NCI-H2081 (cell line): Measurements from ENCODE around the gene IGIP.
A peak's percentile ranks its signal among the peaks of the same experiment; 100 is the strongest.

ENCODE experiments used
- DNase-seq, 2 experiments: peaks; one replicate each; lab custom pipeline; 2025; lab: John Stamatoyannopoulos, UW

IGIP gene

GRCh38 chr5:140111859-140112551, 13.7 kb upstream of the IGIP start:
- no peak for DNase-seq

- DNase-seq = no peak
These were observed 13.0 kb upstream of the IGIP start for GRCh38 chr5:140112685-140113179.

GRCh38 chr5:140113180-140113698, 12.5 kb upstream of the IGIP start:
- DNase-seq = no peak

GRCh38 chr5:140113699-140114263, 12.0 kb upstream of the IGIP start, which contains the start of gene PURA:
Gene PURA, plus strand, starts transcription at chr5:140114109. Its CDS starts 73 bp downstream, at chr5:140114182.
- peak; percentile 79 to 85 for DNase-seq

- peak in 1 of 2 experiments; percentile 42 for DNase-seq
These were observed 11.2 kb upstream of the IGIP start for GRCh38 chr5:140114341-140115185.

- DNase-seq = no peak
These were observed 10.6 kb upstream of the IGIP start for GRCh38 chr5:140115186-140115500.

- DNase-seq = no peak
These were observed 9.0 kb upstream of the IGIP start for GRCh38 chr5:140116716-140117115.

- DNase-seq = no peak
These were observed 8.2 kb upstream of the IGIP start for GRCh38 chr5:140117523-140117922.

- DNase-seq = no peak
These were observed 7.3 kb upstream of the IGIP start for GRCh38 chr5:140118302-140118936.

- DNase-seq = no peak
These were observed 727 bp downstream of the IGIP start for GRCh38 chr5:140126315-140127012.

GRCh38 chr5:140128376-140128775, 2.6 kb downstream of the IGIP start:
- DNase-seq = no peak

GRCh38 chr5:140130949-140131733, 5.4 kb downstream of the IGIP start:
- no peak for DNase-seq

- DNase-seq = no peak
These were observed 6.3 kb downstream of the IGIP start for GRCh38 chr5:140131967-140132409.

GRCh38 chr5:140133514-140134167, 7.9 kb downstream of the IGIP start:
- no peak for DNase-seq

- DNase-seq = no peak
These were observed 8.7 kb downstream of the IGIP start for GRCh38 chr5:140134277-140134935.

GRCh38 chr5:140135127-140135526, 9.4 kb downstream of the IGIP start:
- no peak for DNase-seq

- DNase-seq = no peak
These were observed 10.9 kb downstream of the IGIP start for GRCh38 chr5:140136624-140137023.

- no peak for DNase-seq
These were observed 14.7 kb downstream of the IGIP start for GRCh38 chr5:140140435-140140834.

GRCh38 chr5:140141241-140141640, 15.5 kb downstream of the IGIP start:
- no peak for DNase-seq

GRCh38 chr5:140142246-140142645, 16.5 kb downstream of the IGIP start:
- DNase-seq = no peak
